ENCODE measurements around the gene MGAT4A. TPM values are rescaled to one million over a fixed set of nuclear protein-coding genes. Genes with fewer than 3 reads are reported as not detected.

Gene MGAT4A
- total RNA-seq, 1 experiment from 2014 or later: not detected

GRCh38 chr2:98658816-98659490 is 72.0 kb downstream of the MGAT4A start:
- no peak for DNase-seq (ENCODE audit: low read depth)

- no peak for DNase-seq (ENCODE audit: low read depth)
Measured at GRCh38 chr2:98656800-98657199, 74.1 kb downstream of the MGAT4A start.

GRCh38 chr2:98654699-98655495 is 76.0 kb downstream of the MGAT4A start:
- no peak for DNase-seq (ENCODE audit: low read depth)

GRCh38 chr2:98650998-98651397 is 79.9 kb downstream of the MGAT4A start:
- DNase-seq (ENCODE audit: low read depth): no peak

GRCh38 chr2:98649992-98650375 is 80.9 kb downstream of the MGAT4A start:
- DNase-seq (ENCODE audit: low read depth): no peak

GRCh38 chr2:98649135-98649991 is 81.6 kb downstream of the MGAT4A start:
- peak; percentile 65 for DNase-seq (ENCODE audit: low read depth)

- DNase-seq (ENCODE audit: low read depth): no peak
Measured at GRCh38 chr2:98648451-98648850, 82.5 kb downstream of the MGAT4A start.

- peak; percentile 45 for DNase-seq (ENCODE audit: low read depth)
Measured at GRCh38 chr2:98647636-98648035, 83.3 kb downstream of the MGAT4A start.

GRCh38 chr2:98643496-98644100 is 87.3 kb downstream of the MGAT4A start:
- no peak for DNase-seq (ENCODE audit: low read depth)

- DNase-seq (ENCODE audit: low read depth): no peak
Measured at GRCh38 chr2:98637401-98638147, 93.4 kb downstream of the MGAT4A start.

GRCh38 chr2:98634406-98635092 is 96.4 kb downstream of the MGAT4A start:
- DNase-seq (ENCODE audit: low read depth): peak; percentile 44

GRCh38 chr2:98632351-98632750 is 98.6 kb downstream of the MGAT4A start:
- DNase-seq (ENCODE audit: low read depth): no peak

GRCh38 chr2:98623657-98624056 is 107.3 kb downstream of the MGAT4A start:
- DNase-seq (ENCODE audit: low read depth): no peak

- DNase-seq (ENCODE audit: low read depth): no peak
Measured at GRCh38 chr2:98617149-98617548, 113.8 kb downstream of the MGAT4A start.

GRCh38 chr2:98615481-98615880 is 115.5 kb downstream of the MGAT4A start:
- DNase-seq (ENCODE audit: low read depth): no peak

- no peak for DNase-seq (ENCODE audit: low read depth)
Measured at GRCh38 chr2:98614024-98614739, 116.8 kb downstream of the MGAT4A start.

GRCh38 chr2:98608962-98609604 is 121.8 kb downstream of the MGAT4A start:
- peak; percentile 40 for DNase-seq (ENCODE audit: low read depth)

GRCh38 chr2:98608116-98608961 is 122.6 kb downstream of the MGAT4A start, which contains the start of the genes COA5 and UNC50:
Gene COA5 (minus strand): TSS chr2:98608512. CDS start chr2:98608405, 107 bp downstream.
Gene UNC50 (plus strand): TSS chr2:98608589. CDS start chr2:98609760, 1,171 bp downstream.
- peak; percentile 82 for DNase-seq (ENCODE audit: low read depth)

All from M059J (cell line).